ENCODE measurements around the gene TOP3A. TPM values are rescaled to one million over a fixed set of nuclear protein-coding genes. Genes with fewer than 3 reads are reported as not detected.

Gene TOP3A
- total and polyA plus RNA-seq, 2 of the 13 experiments (the other 11 are each of a cell fraction or from before 2014, with no cell fraction given) = 16.9 to 36.8 TPM

GRCh38 chr17:18258356-18259038 lies 56.3 kb downstream of the TOP3A start, which contains the start of gene FLII (continued):
- no peak for TF ChIP-seq KLF9 (CRISPR knock-in tag; IDR thresholded peaks at IDR 0.05; ENCODE audit: low read depth)
- TF ChIP-seq U2AF1 (optimal IDR thresholded peaks at IDR 0.05; ENCODE audit: low read depth, low read length) = no peak
- 0 out of 2 replicates have a peak, but pooled peaks have one; percentile 18 for TF ChIP-seq ZHX1 (CRISPR knock-in tag; IDR thresholded peaks at IDR 0.05; ENCODE audit: low read depth)
- 0 out of 2 replicates have a peak, but pooled peaks have one; percentile 78 for TF ChIP-seq ZNF414 (CRISPR knock-in tag; IDR thresholded peaks at IDR 0.05)
- peak; percentile 87 for TF ChIP-seq HNRNPLL (IDR thresholded peaks at IDR 0.05; ENCODE audit: low read depth, low read length, poor library complexity, severe bottlenecking)
- no peak for TF ChIP-seq RFXANK (CRISPR knock-in tag; IDR thresholded peaks at IDR 0.05)
- peak; percentile 77 for TF ChIP-seq HOXA5 (CRISPR knock-in tag; IDR thresholded peaks at IDR 0.05)
- TF ChIP-seq POLR2AphosphoS5 (IDR thresholded peaks at IDR 0.05; ENCODE audit: low read depth, low read length) = peak; percentile 49; the same call in 1 of the 2 replicates
- peak; percentile 31; the same call in 1 of the 2 replicates for TF ChIP-seq HOXA9 (CRISPR knock-in tag; IDR thresholded peaks at IDR 0.05; ENCODE audit: borderline replicate concordance)
- peak; percentile 75; the same call in 1 of the 2 replicates for TF ChIP-seq BRCA1 (CRISPR knock-in tag; IDR thresholded peaks at IDR 0.05)
- TF ChIP-seq HDAC1 (CRISPR knock-in tag; IDR thresholded peaks at IDR 0.05) = peak; percentile 64
- TF ChIP-seq ZC3H13 (CRISPR knock-in tag; IDR thresholded peaks at IDR 0.05) = peak; percentile 73
- no peak for TF ChIP-seq NFIC (IDR thresholded peaks at IDR 0.05; ENCODE audit: low read length)
- 0 out of 2 replicates have a peak, but pooled peaks have one; percentile 35 for TF ChIP-seq ZNF557 (CRISPR knock-in tag; IDR thresholded peaks at IDR 0.05)
- peak; percentile 93 for TF ChIP-seq ZFX (CRISPR knock-in tag; IDR thresholded peaks at IDR 0.05; ENCODE audit: low read depth)
- peak; percentile 80 for TF ChIP-seq ZGPAT (CRISPR knock-in tag; IDR thresholded peaks at IDR 0.05)
- TF ChIP-seq ZNF251 (CRISPR knock-in tag; IDR thresholded peaks at IDR 0.05) = no peak
- TF ChIP-seq ZNF740 (CRISPR knock-in tag; IDR thresholded peaks at IDR 0.05) = 0 out of 2 replicates have a peak, but pooled peaks have one; percentile 51
- peak; percentile 22; the same call in 1 of the 2 replicates for TF ChIP-seq SPEN (CRISPR knock-in tag; IDR thresholded peaks at IDR 0.05; ENCODE audit: low read depth)
- TF ChIP-seq ZNF800 (CRISPR knock-in tag; IDR thresholded peaks at IDR 0.05) = peak; percentile 73; the same call in 1 of the 2 replicates
- no peak for TF ChIP-seq GTF2F1 (IDR thresholded peaks at IDR 0.05; ENCODE audit: low read length)
- TF ChIP-seq MIER2 (CRISPR knock-in tag; IDR thresholded peaks at IDR 0.05) = no peak
- 0 out of 2 replicates have a peak, but pooled peaks have one; percentile 58 for TF ChIP-seq NR1H2 (CRISPR knock-in tag; IDR thresholded peaks at IDR 0.05; ENCODE audit: borderline replicate concordance, low read depth)
- no peak for TF ChIP-seq ZNF496 (CRISPR knock-in tag; IDR thresholded peaks at IDR 0.05; ENCODE audit: insufficient replicate concordance)

Measured in HepG2 (cell line).